NCI-H1417 (cell line): ENCODE measurements around the gene ERGIC3.
A peak's percentile ranks its signal among the peaks of the same experiment; 100 is the strongest.
"Not testable (repeated sequence)": the region's sequence is repeated elsewhere in the genome, so short reads cannot be mapped to it uniquely, and the experiment has no call there.

ENCODE experiments used
- DNase-seq, 3 experiments: peaks; one replicate each; lab custom pipeline; 2025; lab: John Stamatoyannopoulos, UW

Gene ERGIC3

DNA sequence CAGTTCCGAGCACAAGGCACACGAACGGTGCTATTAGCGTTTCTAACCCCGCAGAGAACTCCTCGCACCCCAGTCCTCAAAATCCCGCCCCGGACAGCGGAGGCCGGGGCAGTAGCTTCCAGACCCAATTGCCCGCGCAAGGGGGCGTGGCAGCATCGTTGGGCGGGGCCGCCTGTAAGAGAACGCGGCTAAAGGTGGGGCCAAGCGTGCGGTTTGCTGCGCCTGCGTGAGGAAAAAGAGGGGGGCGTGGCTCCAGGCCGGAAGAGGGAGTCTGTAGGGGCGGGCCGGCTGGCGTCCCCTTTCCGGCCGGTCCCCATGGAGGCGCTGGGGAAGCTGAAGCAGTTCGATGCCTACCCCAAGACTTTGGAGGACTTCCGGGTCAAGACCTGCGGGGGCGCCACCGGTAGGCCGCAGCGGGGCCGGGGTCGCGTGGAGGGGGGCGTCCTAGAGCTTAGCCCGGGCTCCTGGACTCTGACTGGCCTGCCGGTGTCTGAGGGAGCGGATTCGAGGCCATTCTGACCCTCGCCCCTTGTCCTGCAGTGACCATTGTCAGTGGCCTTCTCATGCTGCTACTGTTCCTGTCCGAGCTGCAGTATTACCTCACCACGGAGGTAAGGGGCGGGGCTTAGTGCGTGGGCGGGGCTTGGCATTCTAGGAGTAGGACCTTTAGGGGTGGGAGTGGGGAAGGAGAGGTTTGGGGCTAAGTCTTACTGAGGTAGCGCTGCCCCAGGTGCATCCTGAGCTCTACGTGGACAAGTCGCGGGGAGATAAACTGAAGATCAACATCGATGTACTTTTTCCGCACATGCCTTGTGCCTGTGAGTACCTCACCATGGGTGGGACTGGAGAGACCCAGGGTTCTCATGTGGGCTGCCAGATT, at the start of gene ERGIC3:
ERGIC3 (plus strand) TSS at position 296 of the 880 bp plus-strand sequence; CDS start at position 316, 20 bp downstream.
- DNase-seq, result peak; percentile 95 to 98 (median 96)

DNA sequence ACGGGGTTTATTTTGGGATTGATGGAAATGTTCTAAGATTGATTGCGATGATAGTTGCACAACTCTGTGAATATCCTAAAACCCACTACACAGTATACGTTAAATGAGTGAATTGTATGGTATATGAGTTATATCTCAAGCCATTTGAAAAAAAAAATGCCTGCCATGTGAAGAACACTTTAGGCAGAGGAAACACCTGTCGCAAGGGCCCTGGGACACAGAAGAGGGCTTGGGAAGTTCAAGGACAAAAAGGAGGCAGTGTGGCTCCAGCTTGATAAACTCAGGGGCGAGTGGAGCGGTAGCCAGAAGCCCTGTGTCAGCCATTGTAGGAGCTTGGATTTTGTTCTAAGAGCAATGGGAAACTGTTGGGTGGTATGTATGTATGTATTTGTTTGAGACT, 49.5 kb upstream of the ERGIC3 start:
- no peak for DNase-seq

GRCh38 chr20:35496481-35496880, 45.4 kb upstream of the ERGIC3 start:
- DNase-seq, result no peak

DNA sequence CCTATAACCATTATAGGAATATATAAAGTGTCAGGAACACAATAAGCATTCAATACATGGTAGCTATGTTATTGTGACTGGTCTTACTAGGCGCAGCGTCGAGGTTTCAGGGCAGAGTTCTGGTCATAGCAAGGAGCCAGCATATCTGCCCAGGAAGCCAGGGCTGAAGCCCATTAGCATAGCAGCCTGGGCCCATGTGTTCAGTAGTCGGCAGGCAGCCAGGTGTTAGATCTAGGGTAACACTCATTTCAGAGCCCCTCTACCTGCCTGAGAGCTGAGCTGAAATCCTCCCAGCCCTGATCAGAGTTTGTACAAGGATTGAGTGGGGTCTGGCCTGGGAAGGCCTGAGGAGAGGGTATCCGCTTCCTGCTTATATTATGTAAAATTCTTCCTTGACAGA, 44.6 kb upstream of the ERGIC3 start:
- no peak for DNase-seq

GRCh38 chr20:35497780-35498189, 44.1 kb upstream of the ERGIC3 start:
- DNase-seq, result no peak

DNA sequence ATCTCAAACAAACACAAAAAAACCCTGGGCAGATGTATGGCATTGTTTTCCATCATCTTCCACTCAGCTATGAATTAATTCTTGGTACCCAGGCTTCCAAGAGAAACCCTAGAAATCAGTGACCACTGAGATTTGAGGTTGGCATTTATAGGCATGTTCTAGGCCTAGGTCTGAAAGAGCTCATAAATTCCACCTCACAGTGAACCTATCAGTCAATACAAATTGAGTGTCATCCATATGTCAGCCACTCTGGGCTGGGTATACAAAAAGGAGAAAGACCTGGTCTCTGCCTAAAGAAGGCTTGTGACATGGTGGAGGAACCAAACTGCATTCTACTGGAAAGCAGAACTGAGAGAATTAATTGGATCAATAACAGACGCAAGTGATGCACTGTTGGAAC, 42.6 kb upstream of the ERGIC3 start:
- no peak for DNase-seq

- no peak for DNase-seq
Observed at GRCh38 chr20:35502352-35502751, 39.5 kb upstream of the ERGIC3 start.

- no peak for DNase-seq
Observed at GRCh38 chr20:35503281-35503680, 38.6 kb upstream of the ERGIC3 start.

DNA sequence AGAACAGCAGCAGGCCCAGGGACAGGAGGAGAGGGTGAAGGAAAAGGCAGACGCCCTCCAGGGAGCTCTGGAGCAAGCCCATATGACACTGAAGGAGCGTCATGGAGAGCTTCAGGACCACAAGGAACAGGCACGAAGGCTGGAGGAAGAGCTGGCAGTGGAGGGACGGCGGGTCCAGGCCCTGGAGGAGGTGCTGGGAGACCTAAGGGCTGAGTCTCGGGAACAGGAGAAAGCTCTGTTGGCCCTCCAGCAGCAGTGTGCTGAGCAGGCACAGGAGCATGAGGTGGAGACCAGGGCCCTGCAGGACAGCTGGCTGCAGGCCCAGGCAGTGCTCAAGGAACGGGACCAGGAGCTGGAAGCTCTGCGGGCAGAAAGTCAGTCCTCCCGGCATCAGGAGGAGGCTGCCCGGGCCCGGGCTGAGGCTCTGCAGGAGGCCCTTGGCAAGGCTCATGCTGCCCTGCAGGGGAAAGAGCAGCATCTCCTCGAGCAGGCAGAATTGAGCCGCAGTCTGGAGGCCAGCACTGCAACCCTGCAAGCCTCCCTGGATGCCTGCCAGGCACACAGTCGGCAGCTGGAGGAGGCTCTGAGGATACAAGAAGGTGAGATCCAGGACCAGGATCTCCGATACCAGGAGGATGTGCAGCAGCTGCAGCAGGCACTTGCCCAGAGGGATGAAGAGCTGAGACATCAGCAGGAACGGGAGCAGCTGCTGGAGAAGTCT, 37.9 kb upstream of the ERGIC3 start:
- DNase-seq, result no peak

- no peak for DNase-seq
Observed at GRCh38 chr20:35504751-35505150, 37.1 kb upstream of the ERGIC3 start.

- no peak for DNase-seq
Observed at GRCh38 chr20:35506179-35506578, 35.7 kb upstream of the ERGIC3 start.

- DNase-seq, result no peak
Observed at GRCh38 chr20:35506872-35507638, 34.8 kb upstream of the ERGIC3 start.

GRCh38 chr20:35508493-35509218, 33.2 kb upstream of the ERGIC3 start:
- DNase-seq, result no peak

DNA sequence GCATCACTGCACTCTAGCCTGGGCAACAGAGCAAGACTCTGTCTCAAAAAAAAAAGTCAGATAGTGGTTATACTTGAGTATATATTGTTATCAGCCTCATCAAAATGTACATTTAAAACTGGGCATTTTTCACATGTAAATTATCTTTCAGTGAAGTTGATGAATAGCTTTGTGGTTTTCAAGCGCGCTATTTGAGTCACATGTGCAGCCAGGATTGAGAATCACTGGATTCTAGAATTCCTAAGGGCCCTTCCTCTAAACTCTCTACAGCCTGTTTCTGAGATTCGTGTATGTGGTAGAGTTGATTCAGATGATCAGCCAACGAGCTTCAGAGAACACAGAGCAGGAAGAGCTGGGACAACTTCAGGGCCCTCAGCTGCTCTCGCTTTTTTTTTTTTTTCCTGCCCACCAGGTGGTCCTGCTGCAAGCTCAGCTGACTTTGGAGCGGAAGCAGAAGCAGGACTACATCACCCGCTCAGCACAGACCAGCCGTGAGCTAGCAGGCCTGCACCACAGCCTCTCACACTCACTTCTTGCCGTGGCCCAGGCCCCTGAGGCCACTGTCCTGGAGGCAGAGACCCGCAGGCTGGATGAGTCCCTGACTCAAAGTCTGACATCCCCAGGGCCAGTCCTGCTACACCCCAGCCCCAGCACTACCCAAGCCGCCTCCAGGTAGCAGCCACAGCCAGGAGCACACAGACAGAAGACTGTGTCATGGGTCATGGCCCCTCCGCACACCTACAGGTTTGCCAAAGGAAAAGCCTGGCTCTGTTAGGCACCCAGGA, 30.7 kb upstream of the ERGIC3 start:
- no peak for DNase-seq

DNA sequence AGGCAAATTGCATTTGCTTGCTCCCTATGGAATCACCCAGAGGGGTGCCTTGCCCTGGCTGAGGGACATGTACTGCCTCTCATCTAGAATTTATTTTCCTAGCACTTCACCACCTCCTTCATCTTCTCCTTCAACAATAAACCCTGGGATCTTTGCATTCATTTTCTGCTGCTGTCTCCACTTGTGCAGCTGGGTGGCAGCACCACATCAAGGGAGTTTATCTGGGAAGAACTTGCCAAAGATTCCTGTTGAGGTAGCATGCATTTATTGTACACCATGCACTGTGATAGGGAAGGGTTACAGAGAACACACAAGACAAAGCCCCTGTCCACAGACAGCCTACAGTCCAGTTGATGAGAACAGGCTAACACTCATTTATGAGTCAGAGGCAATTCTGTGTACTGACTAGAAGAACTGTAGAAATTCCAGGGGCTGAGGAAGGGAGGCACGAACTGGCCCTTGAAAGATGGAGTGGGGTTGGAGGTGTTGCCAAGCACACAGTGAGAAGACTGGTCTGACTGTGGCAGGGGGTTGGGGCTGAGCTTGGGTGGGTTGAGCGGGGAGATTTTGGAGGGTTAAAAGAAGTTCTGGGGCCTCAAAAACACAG, 30.0 kb upstream of the ERGIC3 start:
- peak; percentile 1 to 59 (median 29) for DNase-seq

DNA sequence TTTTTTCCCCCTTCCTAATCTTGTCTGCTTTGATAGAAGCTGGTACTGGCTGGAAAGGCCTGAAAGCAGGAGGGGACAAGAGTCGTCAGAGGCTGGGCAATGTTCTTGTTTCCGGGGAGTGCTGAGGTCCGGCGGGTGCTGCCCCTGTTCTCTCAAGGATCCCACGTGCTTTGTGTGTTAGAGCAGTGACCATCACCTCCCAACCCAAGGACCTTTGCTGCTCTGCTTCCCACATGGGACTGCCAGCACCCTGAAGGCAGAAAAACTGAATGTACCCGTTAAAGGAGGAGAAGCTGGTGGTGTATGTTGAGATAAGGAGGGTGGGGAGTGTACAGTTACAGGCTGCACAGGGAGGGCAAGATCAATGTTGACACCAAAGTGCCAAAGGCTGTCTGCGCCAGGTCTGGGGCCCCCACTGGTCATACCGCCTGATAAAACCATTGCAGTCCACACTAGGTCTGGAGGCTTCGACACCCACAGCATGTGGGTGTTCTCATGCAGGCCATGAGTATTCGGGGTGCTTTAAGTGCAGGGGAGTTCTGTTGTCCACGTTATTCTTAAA, 27.4 kb upstream of the ERGIC3 start:
- DNase-seq, result no peak

DNA sequence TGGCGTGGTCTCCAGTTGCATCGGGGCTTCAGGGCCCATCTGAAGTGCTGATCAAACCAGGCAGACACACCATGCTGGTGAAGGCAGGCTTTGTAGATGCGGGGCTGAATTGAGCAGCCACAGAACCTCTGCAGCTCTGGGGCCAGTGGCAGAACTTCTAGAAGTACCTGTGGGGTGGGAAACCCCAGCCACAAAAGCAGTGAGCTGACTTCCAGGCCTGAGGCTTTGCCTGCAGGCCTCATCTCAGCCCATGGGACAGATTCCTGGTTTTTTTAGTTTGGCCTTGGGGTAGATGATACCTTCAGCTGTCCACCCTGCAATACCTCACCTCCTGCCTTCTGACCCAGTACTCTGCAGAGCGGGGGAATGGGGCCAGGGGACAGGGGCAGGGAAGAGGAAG, 26.5 kb upstream of the ERGIC3 start:
- DNase-seq, result no peak

GRCh38 chr20:35515949-35516645, 25.8 kb upstream of the ERGIC3 start:
- no peak for DNase-seq

DNA sequence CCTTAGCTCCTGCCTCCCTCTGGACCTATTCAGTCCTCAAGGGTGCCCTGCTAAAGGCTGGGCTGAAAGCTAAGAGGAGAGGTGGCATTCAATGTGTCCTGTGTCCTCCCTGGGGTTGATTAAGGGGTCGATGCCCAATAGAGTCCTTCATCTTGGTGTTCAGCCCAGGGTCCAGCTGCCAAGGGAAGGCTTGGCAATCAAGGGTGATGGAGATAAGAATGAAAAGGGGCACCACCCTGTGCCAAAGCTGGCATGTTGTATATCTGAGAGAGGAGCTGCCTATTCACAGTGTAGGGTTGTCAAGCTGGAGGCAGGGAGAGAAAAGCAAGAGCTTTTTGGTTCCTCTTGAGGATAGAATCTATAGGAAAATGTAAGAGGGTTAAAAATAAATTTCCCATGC, 24.8 kb upstream of the ERGIC3 start:
- DNase-seq, result no peak

DNA sequence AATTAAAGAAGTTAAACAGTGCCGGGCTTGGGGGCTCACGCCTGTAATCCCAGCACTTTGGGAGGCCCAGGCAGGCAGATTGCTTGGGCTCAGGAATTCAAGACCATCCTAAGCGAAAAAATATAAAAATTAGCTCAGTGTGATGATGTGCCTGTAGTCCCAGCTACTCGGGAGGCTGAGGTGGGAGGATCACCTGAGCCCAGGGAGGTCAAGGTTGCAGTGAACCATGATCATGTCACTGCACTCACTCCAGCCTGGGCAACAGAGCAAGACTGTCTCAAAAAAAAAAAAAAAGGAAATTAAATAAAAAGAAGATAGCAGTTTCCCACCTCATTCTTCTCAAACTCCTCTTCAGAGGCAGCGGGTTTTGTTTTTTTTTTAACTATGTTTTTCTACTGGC, 24.1 kb upstream of the ERGIC3 start:
- DNase-seq, result not testable (repeated sequence)
